Nucleus accumbens (tissue), 56 donors: Measurements from ENCODE around the gene USP17L22.
"Not testable (repeated sequence)": the region's sequence is repeated elsewhere in the genome, so short reads cannot be mapped to it uniquely, and the experiment has no call there.

Experiments used
- DNase-seq, 56 donors: peaks; one replicate each; lab custom pipeline; 2025; lab: John Stamatoyannopoulos, UW

USP17L22 gene

GRCh38 chr4:9267319-9267718 is at the start of gene USP17L22:
Gene USP17L22, plus strand, starts transcription at chr4:9267619. Its CDS starts 0 bp downstream, at chr4:9267619.
- DNase-seq = not testable (repeated sequence)

DNA sequence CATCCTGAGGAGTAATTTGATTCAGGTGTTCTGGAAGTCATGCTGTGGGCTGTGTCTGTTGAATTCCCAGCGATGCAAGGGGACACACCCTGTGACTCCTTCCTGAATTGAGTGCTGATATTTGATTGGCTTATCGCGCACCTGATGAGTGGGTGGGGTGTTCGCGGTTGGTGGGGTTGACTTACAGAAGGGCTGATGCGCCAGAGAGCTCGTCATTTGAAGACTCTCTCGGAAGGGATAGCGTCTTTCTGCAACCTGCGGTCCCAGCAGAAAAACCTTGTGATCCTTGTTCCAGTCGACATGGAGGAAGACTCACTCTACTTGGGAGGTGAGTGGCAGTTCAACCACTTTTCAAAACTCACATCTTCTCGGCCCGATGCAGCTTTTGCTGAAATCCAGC is 47.6 kb upstream of the USP17L22 start, which contains the start of gene USP17L12:
TSS of gene USP17L12 (plus strand) at position 301 of the 400 bp plus-strand sequence. CDS start at position 301, 0 bp downstream.
- not testable (repeated sequence) for DNase-seq

DNA sequence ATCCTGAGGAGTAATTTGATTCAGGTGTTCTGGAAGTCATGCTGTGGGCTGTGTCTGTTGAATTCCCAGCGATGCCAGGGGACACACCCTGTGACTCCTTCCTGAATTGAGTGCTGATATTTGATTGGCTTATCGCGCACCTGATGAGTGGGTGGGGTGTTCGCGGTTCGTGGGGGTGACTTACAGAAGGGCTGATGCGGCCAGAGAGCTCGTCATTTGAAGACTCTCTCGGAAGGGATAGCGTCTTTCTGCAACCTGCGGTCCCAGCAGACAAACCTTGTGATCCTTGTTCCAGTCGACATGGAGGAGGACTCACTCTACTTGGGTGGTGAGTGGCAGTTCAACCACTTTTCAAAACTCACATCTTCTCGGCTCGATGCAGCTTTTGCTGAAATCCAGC is 42.8 kb upstream of the USP17L22 start, which contains the start of gene USP17L13:
TSS of gene USP17L13 (plus strand) at position 301 of the 400 bp plus-strand sequence. CDS start at position 301, 0 bp downstream.
- not testable (repeated sequence) for DNase-seq

DNA sequence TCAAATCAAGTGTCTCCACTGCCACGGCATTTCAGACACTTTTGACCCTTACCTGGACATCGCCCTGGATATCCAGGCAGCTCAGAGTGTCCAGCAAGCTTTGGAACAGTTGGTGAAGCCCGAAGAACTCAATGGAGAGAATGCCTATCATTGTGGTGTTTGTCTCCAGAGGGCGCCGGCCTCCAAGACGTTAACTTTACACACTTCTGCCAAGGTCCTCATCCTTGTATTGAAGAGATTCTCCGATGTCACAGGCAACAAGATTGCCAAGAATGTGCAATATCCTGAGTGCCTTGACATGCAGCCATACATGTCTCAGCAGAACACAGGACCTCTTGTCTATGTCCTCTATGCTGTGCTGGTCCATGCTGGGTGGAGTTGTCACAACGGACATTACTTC is 37.2 kb upstream of the USP17L22 start:
- DNase-seq = not testable (repeated sequence)

DNA sequence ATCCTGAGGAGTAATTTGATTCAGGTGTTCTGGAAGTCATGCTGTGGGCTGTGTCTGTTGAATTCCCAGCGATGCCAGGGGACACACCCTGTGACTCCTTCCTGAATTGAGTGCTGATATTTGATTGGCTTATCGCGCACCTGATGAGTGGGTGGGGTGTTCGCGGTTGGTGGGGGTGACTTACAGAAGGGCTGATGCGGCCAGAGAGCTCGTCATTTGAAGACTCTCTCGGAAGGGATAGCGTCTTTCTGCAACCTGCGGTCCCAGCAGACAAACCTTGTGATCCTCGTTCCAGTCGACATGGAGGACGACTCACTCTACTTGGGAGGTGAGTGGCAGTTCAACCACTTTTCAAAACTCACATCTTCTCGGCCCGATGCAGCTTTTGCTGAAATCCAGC is 33.3 kb upstream of the USP17L22 start, which contains the start of gene USP17L15:
TSS of gene USP17L15 (plus strand) at position 301 of the 400 bp plus-strand sequence. CDS start at position 301, 0 bp downstream.
- DNase-seq = not testable (repeated sequence)

DNA sequence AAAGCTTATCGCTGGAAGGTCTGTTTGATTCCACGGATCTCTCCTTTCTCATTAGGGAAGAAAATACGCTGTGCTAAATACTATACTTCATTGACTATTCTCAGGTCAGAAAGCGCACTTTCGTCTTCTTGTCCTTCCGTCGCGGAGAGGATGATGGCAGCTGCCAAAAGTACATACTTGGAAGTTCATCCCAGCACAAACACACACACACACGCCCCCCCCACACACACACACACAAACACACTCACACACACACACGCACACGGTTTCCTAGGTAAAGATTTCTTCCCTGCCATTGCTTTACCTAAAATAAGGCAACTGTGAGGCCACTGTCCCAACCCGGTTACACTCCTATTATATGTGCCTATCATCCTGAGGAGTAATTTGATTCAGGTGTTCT is 29.0 kb upstream of the USP17L22 start:
- DNase-seq = not testable (repeated sequence)

DNA sequence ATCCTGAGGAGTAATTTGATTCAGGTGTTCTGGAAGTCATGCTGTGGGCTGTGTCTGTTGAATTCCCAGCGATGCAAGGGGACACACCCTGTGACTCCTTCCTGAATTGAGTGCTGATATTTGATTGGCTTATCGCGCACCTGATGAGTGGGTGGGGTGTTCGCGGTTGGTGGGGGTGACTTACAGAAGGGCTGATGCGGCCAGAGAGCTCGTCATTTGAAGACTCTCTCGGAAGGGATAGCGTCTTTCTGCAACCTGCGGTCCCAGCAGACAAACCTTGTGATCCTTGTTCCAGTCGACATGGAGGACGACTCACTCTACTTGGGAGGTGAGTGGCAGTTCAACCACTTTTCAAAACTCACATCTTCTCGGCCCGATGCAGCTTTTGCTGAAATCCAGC is 23.8 kb upstream of the USP17L22 start, which contains the start of gene USP17L17:
TSS of gene USP17L17 (plus strand) at position 301 of the 400 bp plus-strand sequence. CDS start at position 301, 0 bp downstream.
- not testable (repeated sequence) for DNase-seq

DNA sequence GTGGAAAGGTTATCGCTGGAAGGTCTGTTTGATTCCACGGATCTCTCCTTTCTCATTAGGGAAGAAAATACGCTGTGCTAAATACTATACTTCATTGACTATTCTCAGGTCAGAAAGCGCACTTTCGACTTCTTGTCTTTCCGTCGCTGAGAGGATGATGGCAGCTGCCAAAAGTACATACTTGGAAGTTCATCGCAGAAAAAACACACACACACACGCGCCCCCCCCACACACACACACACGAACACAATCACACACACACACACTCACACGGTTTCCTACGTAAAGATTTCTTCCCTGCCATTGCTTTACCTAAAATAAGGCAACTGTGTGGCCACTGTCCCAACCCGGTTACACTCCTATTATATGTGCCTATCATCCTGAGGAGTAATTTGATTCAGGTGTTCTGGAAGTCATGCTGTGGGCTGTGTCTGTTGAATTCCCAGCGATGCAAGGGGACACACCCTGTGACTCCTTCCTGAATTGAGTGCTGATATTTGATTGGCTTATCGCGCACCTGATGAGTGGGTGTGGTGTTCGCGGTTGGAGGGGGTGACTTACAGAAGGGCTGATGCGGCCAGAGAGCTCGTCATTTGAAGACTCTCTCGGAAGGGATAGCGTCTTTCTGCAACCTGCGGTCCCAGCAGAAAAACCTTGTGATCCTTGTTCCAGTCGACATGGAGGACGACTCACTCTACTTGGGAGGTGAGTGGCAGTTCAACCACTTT is 19.3 kb upstream of the USP17L22 start, which contains the start of gene USP17L18:
TSS of gene USP17L18 (plus strand) at position 678 of the 728 bp plus-strand sequence. CDS start at position 678, 0 bp downstream.
- not testable (repeated sequence) for DNase-seq

DNA sequence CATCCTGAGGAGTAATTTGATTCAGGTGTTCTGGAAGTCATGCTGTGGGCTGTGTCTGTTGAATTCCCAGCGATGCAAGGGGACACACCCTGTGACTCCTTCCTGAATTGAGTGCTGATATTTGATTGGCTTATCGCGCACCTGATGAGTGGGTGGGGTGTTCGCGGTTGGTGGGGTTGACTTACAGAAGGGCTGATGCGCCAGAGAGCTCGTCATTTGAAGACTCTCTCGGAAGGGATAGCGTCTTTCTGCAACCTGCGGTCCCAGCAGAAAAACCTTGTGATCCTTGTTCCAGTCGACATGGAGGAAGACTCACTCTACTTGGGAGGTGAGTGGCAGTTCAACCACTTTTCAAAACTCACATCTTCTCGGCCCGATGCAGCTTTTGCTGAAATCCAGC is 14.3 kb upstream of the USP17L22 start, which contains the start of gene USP17L19:
TSS of gene USP17L19 (plus strand) at position 301 of the 400 bp plus-strand sequence. CDS start at position 301, 0 bp downstream.
- not testable (repeated sequence) for DNase-seq

DNA sequence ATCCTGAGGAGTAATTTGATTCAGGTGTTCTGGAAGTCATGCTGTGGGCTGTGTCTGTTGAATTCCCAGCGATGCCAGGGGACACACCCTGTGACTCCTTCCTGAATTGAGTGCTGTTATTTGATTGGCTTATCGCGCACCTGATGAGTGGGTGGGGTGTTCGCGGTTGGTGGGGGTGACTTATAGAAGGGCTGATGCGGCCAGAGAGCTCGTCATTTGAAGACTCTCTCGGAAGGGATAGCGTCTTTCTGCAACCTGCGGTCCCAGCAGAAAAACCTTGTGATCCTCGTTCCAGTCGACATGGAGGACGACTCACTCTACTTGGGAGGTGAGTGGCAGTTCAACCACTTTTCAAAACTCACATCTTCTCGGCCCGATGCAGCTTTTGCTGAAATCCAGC is 9.6 kb upstream of the USP17L22 start, which contains the start of gene USP17L20:
TSS of gene USP17L20 (plus strand) at position 301 of the 400 bp plus-strand sequence. CDS start at position 301, 0 bp downstream.
- DNase-seq = not testable (repeated sequence)

GRCh38 chr4:9262572-9262971 is 4.8 kb upstream of the USP17L22 start, which contains the start of gene USP17L21:
Gene USP17L21, plus strand, starts transcription at chr4:9262872. Its CDS starts 0 bp downstream, at chr4:9262872.
- not testable (repeated sequence) for DNase-seq

GRCh38 chr4:9271719-9272118 is 4.3 kb downstream of the USP17L22 start:
- not testable (repeated sequence) for DNase-seq
